ENCODE measurements around the gene CCR5. TPM values are rescaled to one million over a fixed set of nuclear protein-coding genes. Genes with fewer than 3 reads are reported as not detected.
A peak's percentile ranks its signal among the peaks of the same experiment; 100 is the strongest.

CCR5 gene
- total RNA-seq, 1 donor from 2014 or later: not detected

DNA sequence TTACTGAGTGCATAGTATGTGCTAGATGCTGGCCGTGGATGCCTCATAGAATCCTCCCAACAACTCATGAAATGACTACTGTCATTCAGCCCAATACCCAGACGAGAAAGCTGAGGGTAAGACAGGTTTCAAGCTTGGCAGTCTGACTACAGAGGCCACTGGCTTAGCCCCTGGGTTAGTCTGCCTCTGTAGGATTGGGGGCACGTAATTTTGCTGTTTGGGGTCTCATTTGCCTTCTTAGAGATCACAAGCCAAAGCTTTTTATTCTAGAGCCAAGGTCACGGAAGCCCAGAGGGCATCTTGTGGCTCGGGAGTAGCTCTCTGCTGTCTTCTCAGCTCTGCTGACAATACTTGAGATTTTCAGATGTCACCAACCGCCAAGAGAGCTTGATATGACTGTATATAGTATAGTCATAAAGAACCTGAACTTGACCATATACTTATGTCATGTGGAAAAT is 1.0 kb upstream of the CCR5 start:
- H3K36me3 Mint-ChIP-seq: no peaks in the 10 kb centered on the region
- no peak overlapping the region for H3K4me3 Mint-ChIP-seq
- H2AFZ ChIP-seq (replicated peaks): no peak overlapping the region
- no peak overlapping the region for H3K4me2 ChIP-seq
- no peaks in the 10 kb centered on the region for H3K9me3 ChIP-seq (ENCODE audit: low read depth)
- no peaks in the 10 kb centered on the region for H3K27me3 ChIP-seq
- no peaks in the 10 kb centered on the region for H3K4me1 ChIP-seq
- no peak for DNase-seq (ENCODE audit: low spot score)
- no peak for TF ChIP-seq EZH2 (IDR thresholded peaks at IDR 0.05)
- TF ChIP-seq, protein P1, sequence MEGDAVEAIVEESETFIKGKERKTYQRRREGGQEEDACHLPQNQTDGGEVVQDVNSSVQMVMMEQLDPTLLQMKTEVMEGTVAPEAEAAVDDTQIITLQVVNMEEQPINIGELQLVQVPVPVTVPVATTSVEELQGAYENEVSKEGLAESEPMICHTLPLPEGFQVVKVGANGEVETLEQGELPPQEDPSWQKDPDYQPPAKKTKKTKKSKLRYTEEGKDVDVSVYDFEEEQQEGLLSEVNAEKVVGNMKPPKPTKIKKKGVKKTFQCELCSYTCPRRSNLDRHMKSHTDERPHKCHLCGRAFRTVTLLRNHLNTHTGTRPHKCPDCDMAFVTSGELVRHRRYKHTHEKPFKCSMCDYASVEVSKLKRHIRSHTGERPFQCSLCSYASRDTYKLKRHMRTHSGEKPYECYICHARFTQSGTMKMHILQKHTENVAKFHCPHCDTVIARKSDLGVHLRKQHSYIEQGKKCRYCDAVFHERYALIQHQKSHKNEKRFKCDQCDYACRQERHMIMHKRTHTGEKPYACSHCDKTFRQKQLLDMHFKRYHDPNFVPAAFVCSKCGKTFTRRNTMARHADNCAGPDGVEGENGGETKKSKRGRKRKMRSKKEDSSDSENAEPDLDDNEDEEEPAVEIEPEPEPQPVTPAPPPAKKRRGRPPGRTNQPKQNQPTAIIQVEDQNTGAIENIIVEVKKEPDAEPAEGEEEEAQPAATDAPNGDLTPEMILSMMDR (IDR thresholded peaks at IDR 0.05): no peak
- no peak for TF ChIP-seq EZH2phosphoT487 (IDR thresholded peaks at IDR 0.05)
- no peak overlapping the region for H3K27ac Mint-ChIP-seq
- no peaks in the 10 kb centered on the region for H4K20me1 ChIP-seq (ENCODE audit: low read depth)
- no peaks in the 10 kb centered on the region for H3K36me3 ChIP-seq
- H3K4me3 ChIP-seq: no peak overlapping the region
- no peak overlapping the region for H3K27ac ChIP-seq
- no peaks in the 10 kb centered on the region for H3K4me1 Mint-ChIP-seq
- H3K9me3 Mint-ChIP-seq: no peaks in the 10 kb centered on the region
- H3F3A ChIP-seq (ENCODE audit: low read depth): no peaks in the 10 kb centered on the region
- no peak overlapping the region for H3K9ac ChIP-seq
- peaks cover 6% of the 10 kb centered on the region for H3K27me3 Mint-ChIP-seq (ENCODE audit: insufficient read depth, low read depth)
- no peaks in the 10 kb centered on the region for H3K79me2 ChIP-seq (ENCODE audit: low read depth)

DNA sequence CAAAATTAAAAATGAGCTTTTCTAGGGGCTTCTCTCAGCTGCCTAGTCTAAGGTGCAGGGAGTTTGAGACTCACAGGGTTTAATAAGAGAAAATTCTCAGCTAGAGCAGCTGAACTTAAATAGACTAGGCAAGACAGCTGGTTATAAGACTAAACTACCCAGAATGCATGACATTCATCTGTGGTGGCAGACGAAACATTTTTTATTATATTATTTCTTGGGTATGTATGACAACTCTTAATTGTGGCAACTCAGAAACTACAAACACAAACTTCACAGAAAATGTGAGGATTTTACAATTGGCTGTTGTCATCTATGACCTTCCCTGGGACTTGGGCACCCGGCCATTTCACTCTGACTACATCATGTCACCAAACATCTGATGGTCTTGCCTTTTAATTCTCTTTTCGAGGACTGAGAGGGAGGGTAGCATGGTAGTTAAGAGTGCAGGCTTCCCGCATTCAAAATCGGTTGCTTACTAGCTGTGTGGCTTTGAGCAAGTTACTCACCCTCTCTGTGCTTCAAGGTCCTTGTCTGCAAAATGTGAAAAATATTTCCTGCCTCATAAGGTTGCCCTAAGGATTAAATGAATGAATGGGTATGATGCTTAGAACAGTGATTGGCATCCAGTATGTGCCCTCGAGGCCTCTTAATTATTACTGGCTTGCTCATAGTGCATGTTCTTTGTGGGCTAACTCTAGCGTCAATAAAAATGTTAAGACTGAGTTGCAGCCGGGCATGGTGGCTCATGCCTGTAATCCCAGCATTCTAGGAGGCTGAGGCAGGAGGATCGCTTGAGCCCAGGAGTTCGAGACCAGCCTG is 984 bp downstream of the CCR5 start:
- H2AFZ ChIP-seq (replicated peaks): no peak overlapping the region
- H4K20me1 ChIP-seq (ENCODE audit: low read depth): no peaks in the 10 kb centered on the region
- H3K9me3 ChIP-seq (ENCODE audit: low read depth): no peaks in the 10 kb centered on the region
- TF ChIP-seq, protein P1 (IDR thresholded peaks at IDR 0.05): no peak
- no peak for TF ChIP-seq EZH2 (IDR thresholded peaks at IDR 0.05)
- TF ChIP-seq EZH2phosphoT487 (IDR thresholded peaks at IDR 0.05): no peak
- peaks cover under 1% of the 10 kb centered on the region for H3K27me3 Mint-ChIP-seq (ENCODE audit: insufficient read depth, low read depth)
- no peak overlapping the region for H3K9ac ChIP-seq
- H3F3A ChIP-seq (ENCODE audit: low read depth): no peaks in the 10 kb centered on the region
- no peaks in the 10 kb centered on the region for H3K4me1 Mint-ChIP-seq
- no peak overlapping the region for H3K4me2 ChIP-seq
- no peak overlapping the region for H3K4me3 ChIP-seq
- H3K4me1 ChIP-seq: no peaks in the 10 kb centered on the region
- DNase-seq (ENCODE audit: low spot score): no peak
- H3K4me3 Mint-ChIP-seq: no peak overlapping the region
- H3K79me2 ChIP-seq (ENCODE audit: low read depth): no peaks in the 10 kb centered on the region
- no peaks in the 10 kb centered on the region for H3K36me3 ChIP-seq
- H3K9me3 Mint-ChIP-seq: no peaks in the 10 kb centered on the region
- H3K27ac ChIP-seq: no peak overlapping the region
- H3K27me3 ChIP-seq: no peaks in the 10 kb centered on the region
- H3K36me3 Mint-ChIP-seq: no peaks in the 10 kb centered on the region
- H3K27ac Mint-ChIP-seq: no peak overlapping the region

DNA sequence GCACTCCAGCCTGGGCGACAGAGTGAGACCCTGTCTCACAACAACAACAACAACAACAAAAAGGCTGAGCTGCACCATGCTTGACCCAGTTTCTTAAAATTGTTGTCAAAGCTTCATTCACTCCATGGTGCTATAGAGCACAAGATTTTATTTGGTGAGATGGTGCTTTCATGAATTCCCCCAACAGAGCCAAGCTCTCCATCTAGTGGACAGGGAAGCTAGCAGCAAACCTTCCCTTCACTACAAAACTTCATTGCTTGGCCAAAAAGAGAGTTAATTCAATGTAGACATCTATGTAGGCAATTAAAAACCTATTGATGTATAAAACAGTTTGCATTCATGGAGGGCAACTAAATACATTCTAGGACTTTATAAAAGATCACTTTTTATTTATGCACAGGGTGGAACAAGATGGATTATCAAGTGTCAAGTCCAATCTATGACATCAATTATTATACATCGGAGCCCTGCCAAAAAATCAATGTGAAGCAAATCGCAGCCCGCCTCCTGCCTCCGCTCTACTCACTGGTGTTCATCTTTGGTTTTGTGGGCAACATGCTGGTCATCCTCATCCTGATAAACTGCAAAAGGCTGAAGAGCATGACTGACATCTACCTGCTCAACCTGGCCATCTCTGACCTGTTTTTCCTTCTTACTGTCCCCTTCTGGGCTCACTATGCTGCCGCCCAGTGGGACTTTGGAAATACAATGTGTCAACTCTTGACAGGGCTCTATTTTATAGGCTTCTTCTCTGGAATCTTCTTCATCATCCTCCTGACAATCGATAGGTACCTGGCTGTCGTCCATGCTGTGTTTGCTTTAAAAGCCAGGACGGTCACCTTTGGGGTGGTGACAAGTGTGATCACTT is 2.0 kb downstream of the CCR5 start:
- Mint-ChIP-seq H3K36me3 (no peaks in the 10 kb centered on the region), H3K4me1 (no peaks in the 10 kb centered on the region), H3K27me3 (ENCODE audit: insufficient read depth, low read depth) (peaks cover 4% of the 10 kb centered on the region), H3K4me3 (no peak overlapping the region), H3K27ac (no peak overlapping the region), H3K9me3 (no peaks in the 10 kb centered on the region)
- H3K36me3 ChIP-seq: no peaks in the 10 kb centered on the region
- H3K4me3 ChIP-seq: no peak overlapping the region
- TF ChIP-seq EZH2phosphoT487 (IDR thresholded peaks at IDR 0.05) (no peak), EZH2 (IDR thresholded peaks at IDR 0.05) (no peak)
- TF ChIP-seq, protein P1 (IDR thresholded peaks at IDR 0.05): peak; percentile 59
- H3K27ac ChIP-seq: no peak overlapping the region
- H3K4me1 ChIP-seq: no peaks in the 10 kb centered on the region
- H3K4me2 ChIP-seq: no peak overlapping the region
- no peaks in the 10 kb centered on the region for H3K79me2 ChIP-seq (ENCODE audit: low read depth)
- no peaks in the 10 kb centered on the region for H4K20me1 ChIP-seq (ENCODE audit: low read depth)
- no peaks in the 10 kb centered on the region for H3F3A ChIP-seq (ENCODE audit: low read depth)
- DNase-seq (ENCODE audit: low spot score): peak; percentile 30
- no peak overlapping the region for H3K9ac ChIP-seq
- no peak overlapping the region for H2AFZ ChIP-seq (replicated peaks)
- H3K9me3 ChIP-seq (ENCODE audit: low read depth): no peaks in the 10 kb centered on the region
- no peaks in the 10 kb centered on the region for H3K27me3 ChIP-seq
